Progenitor cell of endocrine pancreas (in vitro differentiated cells): ENCODE data around the gene LRRC15. TPM values are rescaled to one million over a fixed set of nuclear protein-coding genes. Genes with fewer than 3 reads are reported as not detected.

ENCODE experiments used
- DNase-seq: peaks from one replicate; pipeline ENCODE4 v3.0.0; 2021; ENCODE audit warnings: low spot score; ENCODE audit not compliant: unreplicated experiment
- H3K27ac Mint-ChIP-seq: 2 replicates; pipeline ENCODE4 v1.8.0; 2021; ENCODE audit warnings: mild to moderate bottlenecking, moderate library complexity, mixed read lengths
- H3K27me3 Mint-ChIP-seq: 2 replicates; pipeline ENCODE4 v1.8.0; 2021; ENCODE audit warnings: mixed read lengths
- H3K36me3 Mint-ChIP-seq: 2 replicates; pipeline ENCODE4 v1.8.0; 2022; ENCODE audit warnings: mixed read lengths; ENCODE audit not compliant: insufficient read depth
- H3K4me1 Mint-ChIP-seq: 2 replicates; pipeline ENCODE4 v1.8.0; 2021; ENCODE audit warnings: low read depth, mixed read lengths
- H3K4me3 Mint-ChIP-seq: 2 replicates; pipeline ENCODE4 v1.8.0; 2021; ENCODE audit warnings: low read depth, mild to moderate bottlenecking, moderate library complexity, mixed read lengths
- H3K9me3 Mint-ChIP-seq: 2 replicates; pipeline ENCODE4 v1.8.0; 2021; ENCODE audit warnings: low read depth, mixed read lengths
- CTCF ChIP-seq: fragments of 200-600 bp; sonication (generic); IDR thresholded peaks from one replicate; pipeline ENCODE4 v1.5.0; 2021; ENCODE audit warnings: antibody characterized with exemption, mild to moderate bottlenecking; ENCODE audit not compliant: unreplicated experiment
- total RNA-seq: library from RNA; stranded (reverse); gene quantifications from 2 replicates; pipeline ENCODE4 v1.2.1, GENCODE V29; 2021

The LRRC15 gene
- total RNA-seq, 1 donor from 2014 or later: not detected

GRCh38 chr3:194373028-194373427, 3.5 kb upstream of the LRRC15 start:
- H3K27me3 Mint-ChIP-seq: peaks cover 45% of the 10 kb centered on the region
- TF ChIP-seq CTCF: no peak
- H3K4me3 Mint-ChIP-seq: no peak overlapping the region

GRCh38 chr3:194370753-194371152, 1.2 kb upstream of the LRRC15 start:
- DNase-seq: no peak
- Mint-ChIP-seq H3K4me3 (no peak overlapping the region), H3K27ac (no peak overlapping the region), H3K36me3 (no peaks in the 10 kb centered on the region), H3K27me3 (peaks cover 50% of the 10 kb centered on the region), H3K4me1 (peaks cover 1% of the 10 kb centered on the region), H3K9me3 (no peaks in the 10 kb centered on the region)
- TF ChIP-seq CTCF: no peak

More at GRCh38 chr3:194373028-194373427, 3.5 kb upstream of the LRRC15 start:
- Mint-ChIP-seq H3K36me3 (no peaks in the 10 kb centered on the region), H3K9me3 (no peaks in the 10 kb centered on the region), H3K4me1 (peaks cover 1% of the 10 kb centered on the region), H3K27ac (no peak overlapping the region)
- no peak for DNase-seq

GRCh38 chr3:194368918-194369317, 625 bp downstream of the LRRC15 start:
- H3K4me1 Mint-ChIP-seq: peaks cover 2% of the 10 kb centered on the region
- H3K4me3 Mint-ChIP-seq: no peak overlapping the region
- no peak for TF ChIP-seq CTCF
- peaks cover 42% of the 10 kb centered on the region for H3K27me3 Mint-ChIP-seq
- H3K27ac Mint-ChIP-seq: no peak overlapping the region
- H3K36me3 Mint-ChIP-seq: no peaks in the 10 kb centered on the region
- no peaks in the 10 kb centered on the region for H3K9me3 Mint-ChIP-seq
- no peak for DNase-seq

- H3K9me3 Mint-ChIP-seq: no peaks in the 10 kb centered on the region
- no peak overlapping the region for H3K4me3 Mint-ChIP-seq
- no peak for TF ChIP-seq CTCF
- H3K36me3 Mint-ChIP-seq: no peaks in the 10 kb centered on the region
- peaks cover 42% of the 10 kb centered on the region for H3K27me3 Mint-ChIP-seq
- H3K27ac Mint-ChIP-seq: no peak overlapping the region
- peaks cover 2% of the 10 kb centered on the region for H3K4me1 Mint-ChIP-seq
- no peak for DNase-seq
These were observed 1.3 kb downstream of the LRRC15 start for GRCh38 chr3:194367992-194368841.

GRCh38 chr3:194365978-194366490, 3.5 kb downstream of the LRRC15 start:
- Mint-ChIP-seq H3K9me3 (no peaks in the 10 kb centered on the region), H3K4me3 (no peak overlapping the region), H3K27me3 (peaks cover 41% of the 10 kb centered on the region), H3K27ac (no peak overlapping the region), H3K36me3 (no peaks in the 10 kb centered on the region), H3K4me1 (peaks cover 2% of the 10 kb centered on the region)
- no peak for DNase-seq
- no peak for TF ChIP-seq CTCF
